Right lobe of liver (tissue), 4 donors: Measurements from ENCODE around the gene CACNB3.

Source experiments
- POLR2A ChIP-seq: fragments of 450-650 bp; IDR thresholded peaks from one replicate; pipeline ENCODE4 v1.6.1; 2017; ENCODE audit warnings: antibody characterized with exemption, mild to moderate bottlenecking
- TF ChIP-seq, protein P1 (sequence below), 4 donors: fragments of 200-600 bp in 3 of 4; fragments of 450-650 bp in 1 of 4; IDR thresholded peaks; one replicate each; pipeline versions ENCODE4 v1.5.1 to v1.8.0; 2016 to 2022; ENCODE audit warnings: antibody characterized with exemption in 4 of 4, mild to moderate bottlenecking in 2 of 4
- donor health status: DM: no; HTN: no; CAD: no.
- donor health status: DM: no; HTN: no; CAD: no.
- donor health status: DM: no; HTN: yes; CAD: no.

DNA sequence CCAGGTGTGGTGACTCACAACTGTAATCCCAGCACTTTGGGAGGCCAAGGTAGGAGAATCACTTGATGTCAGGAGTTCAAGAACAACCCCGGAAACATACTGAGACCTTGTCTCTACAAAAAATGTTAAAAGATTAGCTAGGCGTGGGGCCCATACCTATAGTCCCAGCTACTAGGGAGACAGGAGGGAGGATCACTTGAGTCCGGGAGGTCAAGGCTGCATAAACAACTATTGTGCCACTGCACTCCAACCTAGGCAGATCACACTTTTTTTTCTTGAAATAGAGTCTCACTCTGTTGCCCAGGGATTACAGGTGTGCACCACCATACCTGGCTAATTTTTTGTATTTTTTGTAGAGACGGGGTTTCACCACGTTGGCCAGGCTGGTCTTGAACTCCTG, 41.3 kb downstream of the CACNB3 start:
- TF ChIP-seq, protein P1, sequence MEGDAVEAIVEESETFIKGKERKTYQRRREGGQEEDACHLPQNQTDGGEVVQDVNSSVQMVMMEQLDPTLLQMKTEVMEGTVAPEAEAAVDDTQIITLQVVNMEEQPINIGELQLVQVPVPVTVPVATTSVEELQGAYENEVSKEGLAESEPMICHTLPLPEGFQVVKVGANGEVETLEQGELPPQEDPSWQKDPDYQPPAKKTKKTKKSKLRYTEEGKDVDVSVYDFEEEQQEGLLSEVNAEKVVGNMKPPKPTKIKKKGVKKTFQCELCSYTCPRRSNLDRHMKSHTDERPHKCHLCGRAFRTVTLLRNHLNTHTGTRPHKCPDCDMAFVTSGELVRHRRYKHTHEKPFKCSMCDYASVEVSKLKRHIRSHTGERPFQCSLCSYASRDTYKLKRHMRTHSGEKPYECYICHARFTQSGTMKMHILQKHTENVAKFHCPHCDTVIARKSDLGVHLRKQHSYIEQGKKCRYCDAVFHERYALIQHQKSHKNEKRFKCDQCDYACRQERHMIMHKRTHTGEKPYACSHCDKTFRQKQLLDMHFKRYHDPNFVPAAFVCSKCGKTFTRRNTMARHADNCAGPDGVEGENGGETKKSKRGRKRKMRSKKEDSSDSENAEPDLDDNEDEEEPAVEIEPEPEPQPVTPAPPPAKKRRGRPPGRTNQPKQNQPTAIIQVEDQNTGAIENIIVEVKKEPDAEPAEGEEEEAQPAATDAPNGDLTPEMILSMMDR (IDR thresholded peaks at IDR 0.05) = no peak
- TF ChIP-seq POLR2A = no peak
